ENCODE data around the gene CFAP119.
A peak's percentile ranks its signal among the peaks of the same experiment; 100 is the strongest.

Gene CFAP119

GRCh38 chr16:30797670-30798309, 35.9 kb upstream of the CFAP119 start:
- no peak overlapping the region for H3K4me3 ChIP-seq (replicated peaks; ENCODE audit: low read depth, low read length)
- TF ChIP-seq CTCF (IDR thresholded peaks at IDR 0.05; ENCODE audit: low read length, missing control alignments), result peak; percentile 20
- DNase-seq (ENCODE audit: low read depth), result no peak

GRCh38 chr16:30794634-30795033, 32.8 kb upstream of the CFAP119 start:
- no peak for TF ChIP-seq CTCF (IDR thresholded peaks at IDR 0.05; ENCODE audit: low read length, missing control alignments)
- no peak for DNase-seq (ENCODE audit: low read depth)
- H3K4me3 ChIP-seq (replicated peaks; ENCODE audit: low read depth, low read length), result no peak overlapping the region

GRCh38 chr16:30793508-30794069, 31.7 kb upstream of the CFAP119 start:
- H3K4me3 ChIP-seq (replicated peaks; ENCODE audit: low read depth, low read length), result no peak overlapping the region
- DNase-seq (ENCODE audit: low read depth), result no peak
- TF ChIP-seq CTCF (IDR thresholded peaks at IDR 0.05; ENCODE audit: low read length, missing control alignments), result no peak

GRCh38 chr16:30787613-30788378, 25.9 kb upstream of the CFAP119 start:
- TF ChIP-seq CTCF (IDR thresholded peaks at IDR 0.05; ENCODE audit: low read length, missing control alignments), result no peak
- DNase-seq (ENCODE audit: low read depth), result no peak
- peak overlapping the region; percentile 94 for H3K4me3 ChIP-seq (replicated peaks; ENCODE audit: low read depth, low read length)

GRCh38 chr16:30786936-30787612, 25.2 kb upstream of the CFAP119 start, which contains the start of gene ZNF629:
Gene ZNF629, minus strand, starts transcription at chr16:30787205. Its CDS starts 2,723 bp downstream, at chr16:30784482.
- no peak for TF ChIP-seq CTCF (IDR thresholded peaks at IDR 0.05; ENCODE audit: low read length, missing control alignments)
- peak; percentile 70 for DNase-seq (ENCODE audit: low read depth)
- peak within 1 kb of the TSS; percentile 94 for H3K4me3 ChIP-seq (replicated peaks; ENCODE audit: low read depth, low read length)

GRCh38 chr16:30786115-30786935, 24.5 kb upstream of the CFAP119 start:
- DNase-seq (ENCODE audit: low read depth), result peak; percentile 69
- TF ChIP-seq CTCF (IDR thresholded peaks at IDR 0.05; ENCODE audit: low read length, missing control alignments), result no peak
- H3K4me3 ChIP-seq (replicated peaks; ENCODE audit: low read depth, low read length), result peak overlapping the region; percentile 94

Measured in fibroblast of pulmonary artery (primary cell).